CD4-positive, alpha-beta T cell (primary cell): Measurements from ENCODE around the gene PEDS1. TPM values are rescaled to one million over a fixed set of nuclear protein-coding genes. Genes with fewer than 3 reads are reported as not detected.

Experiments
- ATAC-seq: fragments of 200-7000 bp; cut with Tn5 transposase; one replicate; pipeline ENCODE4 v1.10.0; 2022; ENCODE audit warnings: mild to moderate bottlenecking; ENCODE audit not compliant: poor library complexity
- CTCF ChIA-PET: fragments of 350-600 bp; sonication (Branson Sonifier 250); formaldehyde crosslinking; loops from one replicate; lab custom pipeline; 2021; ENCODE audit warnings: antibody characterized with exemption, inconsistent platforms; lab: Charles Lee
- POLR2A ChIA-PET: fragments of 350-600 bp; sonication (Branson Sonifier 250); formaldehyde crosslinking; loops from one replicate; lab custom pipeline; 2021; ENCODE audit warnings: antibody characterized with exemption, inconsistent platforms; lab: Charles Lee
- DNase-seq, 14 experiments: peaks; one replicate each; pipeline ENCODE4 v3.0.0-alpha.2; 2013 to 2020; ENCODE audit warnings: mixed read lengths in 2 of 14
- H3K27ac ChIP-seq, 2 donors: one replicate each; pipeline versions ENCODE4 v1.5.1 to v1.7.0; 2013; ENCODE audit warnings: low read length in 2 of 2, low read depth in 1 of 2, mild to moderate bottlenecking in 1 of 2
- H3K27me3 ChIP-seq, 2 experiments: 1 replicate in 1 of 2; 2 replicates in 1 of 2; pipeline versions ENCODE4 v1.6.1 to v1.7.0; 2013; ENCODE audit warnings: low read length in 2 of 2, control low read depth in 1 of 2, mild to moderate bottlenecking in 1 of 2, moderate library complexity in 1 of 2; ENCODE audit not compliant: insufficient read depth in 2 of 2, control insufficient read depth in 1 of 2
- H3K36me3 ChIP-seq: one replicate; pipeline ENCODE4 v1.6.1; 2013; ENCODE audit warnings: low read length, control low read depth; ENCODE audit not compliant: insufficient read depth
- H3K4me1 ChIP-seq: one replicate; pipeline ENCODE4 v1.6.1; 2013; ENCODE audit warnings: low read length, control low read depth; ENCODE audit not compliant: insufficient read depth
- H3K4me3 ChIP-seq: one replicate; pipeline ENCODE4 v1.5.1; 2013; ENCODE audit warnings: mild to moderate bottlenecking, low read length, moderate library complexity
- H3K9me3 ChIP-seq, 2 experiments: 1 replicate in 1 of 2; 2 replicates in 1 of 2; pipeline versions ENCODE4 v1.6.1 to v1.7.0; 2013; ENCODE audit warnings: low read length in 2 of 2, mild to moderate bottlenecking in 2 of 2, control low read depth in 1 of 2, moderate library complexity in 1 of 2; ENCODE audit not compliant: control insufficient read depth in 1 of 2, insufficient read depth in 1 of 2
- H3K27ac Mint-ChIP-seq: one replicate; pipeline ENCODE4 v1.8.0; 2020; ENCODE audit warnings: mixed read lengths
- H3K27me3 Mint-ChIP-seq: one replicate; pipeline ENCODE4 v1.8.0; 2021; ENCODE audit warnings: mixed read lengths
- H3K36me3 Mint-ChIP-seq: one replicate; pipeline ENCODE4 v1.8.0; 2021; ENCODE audit warnings: low read depth, mixed read lengths
- H3K4me1 Mint-ChIP-seq: one replicate; pipeline ENCODE4 v1.8.0; 2021; ENCODE audit warnings: low read depth, mixed read lengths
- H3K4me3 Mint-ChIP-seq: one replicate; pipeline ENCODE4 v1.8.0; 2020; ENCODE audit warnings: mild to moderate bottlenecking, mixed read lengths
- H3K9me3 Mint-ChIP-seq: one replicate; pipeline ENCODE4 v1.8.0; 2020; ENCODE audit warnings: mixed read lengths
- CTCF ChIP-seq: fragments of 200-600 bp; IDR thresholded peaks from one replicate; pipeline ENCODE4 v1.8.0; 2022; ENCODE audit warnings: antibody characterized with exemption, mild to moderate bottlenecking
- intact Hi-C, 2 experiments: fragments of 100-400 bp; cut with DNase I in 1 of 2; cut with micrococcal nuclease in 1 of 2; formaldehyde crosslinking; loops; one replicate each; pipeline versions ENCODE4 v1.15.1 to v1.9.0; 2023 to 2025; cut with DNase I, micrococcal nuclease
- total RNA-seq, 174 experiments: library from RNA in 2 of 174; stranded (reverse) in 2 of 174; gene quantifications; one replicate each; pipeline ENCODE4 v1.2.3 and lab custom pipeline; 2021 to 2026

PEDS1 gene
- total RNA-seq, 2 experiments from 2014 or later: 21.3 to 21.9 TPM

GRCh38 chr20:50130356-50130723, 23.2 kb downstream of the PEDS1 start:
- CTCF ChIA-PET: interaction anchor here (1.4 to 1.7 kb wide), 2 partner anchors 10 to 39 kb away, joined by 5 to 6 read pairs; no protein-coding TSS in a partner anchor
- H3K9me3 ChIP-seq: no peaks in the 10 kb centered on the region
- no peak overlapping the region for H3K4me3 ChIP-seq
- DNase-seq (no peak), ATAC-seq (no peak)
- H3K9me3 Mint-ChIP-seq: no peaks in the 10 kb centered on the region
- no peak overlapping the region for H3K27ac ChIP-seq
- intact Hi-C loops: no loop called here
- no peaks in the 10 kb centered on the region for H3K4me1 Mint-ChIP-seq
- no peak overlapping the region for H3K4me3 Mint-ChIP-seq
- H3K36me3 Mint-ChIP-seq: peaks cover 72% of the 10 kb centered on the region
- no peak for TF ChIP-seq CTCF
- no peaks in the 10 kb centered on the region for H3K27me3 Mint-ChIP-seq
- H3K4me1 ChIP-seq: no peaks in the 10 kb centered on the region
- POLR2A ChIA-PET: no interaction called here
- peaks cover 73% of the 10 kb centered on the region for H3K36me3 ChIP-seq
- no peak overlapping the region for H3K27ac Mint-ChIP-seq
- H3K27me3 ChIP-seq: no peaks in the 10 kb centered on the region

GRCh38 chr20:50129662-50130355, 23.7 kb downstream of the PEDS1 start:
- H3K4me1 Mint-ChIP-seq: no peaks in the 10 kb centered on the region
- Histone ChIP-seq H3K27me3 (no peaks in the 10 kb centered on the region), H3K4me1 (no peaks in the 10 kb centered on the region), H3K36me3 (peaks cover 75% of the 10 kb centered on the region), H3K9me3 (no peaks in the 10 kb centered on the region), H3K4me3 (no peak overlapping the region), H3K27ac (no peak overlapping the region)
- no peak overlapping the region for H3K4me3 Mint-ChIP-seq
- DNase-seq (peak in 1 of 14 experiments; percentile 20), ATAC-seq (no peak)
- ChIA-PET POLR2A (interaction anchor here (0.7 kb wide), 1 partner anchor 17 kb away, joined by 3 read pairs; the partner anchor contains the start of gene UBE2V1), CTCF (interaction anchor here (1.4 to 1.7 kb wide), 2 partner anchors 9 to 40 kb away, joined by 5 to 6 read pairs; no protein-coding TSS in a partner anchor)
- peaks cover 77% of the 10 kb centered on the region for H3K36me3 Mint-ChIP-seq
- intact Hi-C loops: no loop called here
- no peak overlapping the region for H3K27ac Mint-ChIP-seq
- TF ChIP-seq CTCF: no peak
- H3K9me3 Mint-ChIP-seq: no peaks in the 10 kb centered on the region
- H3K27me3 Mint-ChIP-seq: no peaks in the 10 kb centered on the region

- no peak overlapping the region for H3K27ac ChIP-seq
- Mint-ChIP-seq H3K9me3 (no peaks in the 10 kb centered on the region), H3K4me1 (no peaks in the 10 kb centered on the region), H3K36me3 (peaks cover 84% of the 10 kb centered on the region), H3K27me3 (no peaks in the 10 kb centered on the region), H3K4me3 (no peak overlapping the region), H3K27ac (no peak overlapping the region)
- DNase-seq (no peak), ATAC-seq (no peak)
- H3K36me3 ChIP-seq: peaks cover 85% of the 10 kb centered on the region
- intact Hi-C loops: no loop called here
- no peaks in the 10 kb centered on the region for H3K4me1 ChIP-seq
- POLR2A ChIA-PET: interaction anchor here (0.9 kb wide), 1 partner anchor 26 kb away, joined by 4 read pairs; no protein-coding TSS in a partner anchor
- TF ChIP-seq CTCF: no peak
- no peak overlapping the region for H3K4me3 ChIP-seq
- H3K27me3 ChIP-seq: no peaks in the 10 kb centered on the region
- H3K9me3 ChIP-seq: no peaks in the 10 kb centered on the region
- CTCF ChIA-PET: no interaction called here
Measured at GRCh38 chr20:50128520-50128905, 25.0 kb downstream of the PEDS1 start.
